Gastrocnemius medialis (tissue), 4 donors: ENCODE data around the gene WNT5A. TPM values are rescaled to one million over a fixed set of nuclear protein-coding genes. Genes with fewer than 3 reads are reported as not detected.

ENCODE experiments used
- ATAC-seq, 2 donors: fragments of 150-250 bp; one replicate each; pipeline ENCODE4 v1.9.1; 2016
- DNase-seq, 2 donors: peaks; one replicate each; pipeline ENCODE4 v3.0.0-alpha.2; 2019
- H3K27ac ChIP-seq, 4 donors: fragments of 200-600 bp; sonication (generic); 1 replicate in 1 of 4; 2 replicates in 3 of 4; pipeline ENCODE4 v1.5.1; 2016 to 2018; ENCODE audit warnings: mild to moderate bottlenecking in 2 of 4, moderate library complexity in 1 of 4
- H3K27me3 ChIP-seq, 3 donors: fragments of 200-600 bp; sonication (generic) in 2 of 3; 1 replicate in 1 of 3; 2 replicates in 2 of 3; pipeline versions ENCODE4 v1.5.1 to v1.6.0; 2016 to 2019; ENCODE audit warnings: mild to moderate bottlenecking in 1 of 3, moderate library complexity in 1 of 3
- H3K36me3 ChIP-seq, 2 donors: fragments of 200-600 bp; sonication (generic) in 1 of 2; one replicate each; pipeline ENCODE4 v1.5.1; 2017 to 2018
- H3K4me1 ChIP-seq, 2 donors: fragments of 200-600 bp; sonication (generic) in 1 of 2; one replicate each; pipeline ENCODE4 v1.5.1; 2016 to 2017; ENCODE audit warnings: mild to moderate bottlenecking in 2 of 2
- H3K4me3 ChIP-seq, 4 donors: fragments of 200-600 bp; sonication (generic) in 3 of 4; 1 replicate in 1 of 4; 2 replicates in 3 of 4; pipeline ENCODE4 v1.5.1; 2016 to 2019; ENCODE audit warnings: mild to moderate bottlenecking in 2 of 4
- H3K9me3 ChIP-seq, 3 donors: fragments of 200-600 bp; sonication (generic) in 2 of 3; 1 replicate in 1 of 3; 2 replicates in 2 of 3; pipeline ENCODE4 v1.5.1; 2016 to 2019
- POLR2A ChIP-seq, 2 donors: fragments of 450-650 bp; IDR thresholded peaks; one replicate each; pipeline ENCODE4 v1.6.1; 2017; ENCODE audit warnings: antibody characterized with exemption in 2 of 2, mild to moderate bottlenecking in 2 of 2, moderate library complexity in 2 of 2
- in situ Hi-C, 4 donors: fragments of 200-750 bp; cut with MboI; loops; one replicate each; pipeline versions ENCODE4 v1.15.0 to v1.8.0; 2017; ENCODE audit warnings: low sequenced_read_pairs in 4 of 4
- intact Hi-C: fragments of 100-400 bp; cut with DNase I; formaldehyde crosslinking; loops from one replicate; pipeline ENCODE4 v1.15.1; 2023; ENCODE audit warnings: low total_unique reads
- total RNA-seq, 4 donors: library from RNA; depleted of rRNA; stranded (reverse); fragments of >200 nt; gene quantifications; one replicate each; pipeline versions ENCODE4 v1.1.0 to v1.2.3, GENCODE V29; 2016
- TF ChIP-seq, protein P1 (sequence below), 5 experiments: fragments of 450-650 bp in 3 of 5; fragments of 200-600 bp in 2 of 5; sonication (generic) in 2 of 5; IDR thresholded peaks in 4 of 5; conservative IDR thresholded peaks in 1 of 5; 1 replicate in 4 of 5; 2 replicates in 1 of 5; pipeline ENCODE4 v1.5.1; 2016 to 2019; ENCODE audit warnings: antibody characterized with exemption in 5 of 5, mild to moderate bottlenecking in 3 of 5, moderate library complexity in 3 of 5

WNT5A gene
- total RNA-seq, 4 donors from 2014 or later: 1.6 to 2.9 (median 1.9) TPM

DNA sequence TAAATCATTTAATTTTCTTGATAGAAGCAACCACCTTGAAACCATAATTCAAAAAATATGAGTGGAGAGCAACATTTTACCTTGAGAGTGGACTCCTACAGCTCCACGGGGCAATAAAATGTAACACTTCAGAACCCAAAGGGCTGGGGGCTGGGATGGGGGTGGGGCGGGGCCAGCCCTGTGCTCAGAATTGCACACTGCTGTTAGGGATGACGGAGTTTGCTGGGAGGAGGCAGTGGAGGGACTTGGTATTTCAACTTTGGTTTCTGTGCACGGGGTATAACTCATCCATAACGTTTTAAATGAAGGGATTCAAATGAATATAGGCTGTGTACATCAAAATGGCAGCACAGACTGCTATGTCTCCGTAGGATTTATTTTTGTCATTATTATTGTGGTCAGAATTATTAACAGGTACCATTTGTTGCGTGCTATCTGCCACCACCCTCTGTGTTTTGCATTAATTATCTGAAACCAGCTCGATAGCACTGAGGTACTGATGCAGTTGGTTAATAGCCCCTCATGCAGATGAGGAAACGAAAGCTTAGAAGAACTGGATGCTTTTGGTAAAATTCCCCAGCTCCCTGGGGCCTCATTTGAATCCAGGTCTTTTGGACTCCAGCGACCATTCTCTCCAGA is 29.4 kb upstream of the WNT5A start:
- H3K27me3 ChIP-seq: peaks cover 0 to 9% (median 0%) of the 10 kb centered on the region in 3 donors
- H3K9me3 ChIP-seq: no peaks in the 10 kb centered on the region
- DNase-seq (no peak), ATAC-seq (no peak)
- H3K4me1 ChIP-seq: no peaks in the 10 kb centered on the region
- intact Hi-C loops (no loop called here), in situ Hi-C loops (no loop called here)
- no peaks in the 10 kb centered on the region for H3K36me3 ChIP-seq
- TF ChIP-seq, protein P1, sequence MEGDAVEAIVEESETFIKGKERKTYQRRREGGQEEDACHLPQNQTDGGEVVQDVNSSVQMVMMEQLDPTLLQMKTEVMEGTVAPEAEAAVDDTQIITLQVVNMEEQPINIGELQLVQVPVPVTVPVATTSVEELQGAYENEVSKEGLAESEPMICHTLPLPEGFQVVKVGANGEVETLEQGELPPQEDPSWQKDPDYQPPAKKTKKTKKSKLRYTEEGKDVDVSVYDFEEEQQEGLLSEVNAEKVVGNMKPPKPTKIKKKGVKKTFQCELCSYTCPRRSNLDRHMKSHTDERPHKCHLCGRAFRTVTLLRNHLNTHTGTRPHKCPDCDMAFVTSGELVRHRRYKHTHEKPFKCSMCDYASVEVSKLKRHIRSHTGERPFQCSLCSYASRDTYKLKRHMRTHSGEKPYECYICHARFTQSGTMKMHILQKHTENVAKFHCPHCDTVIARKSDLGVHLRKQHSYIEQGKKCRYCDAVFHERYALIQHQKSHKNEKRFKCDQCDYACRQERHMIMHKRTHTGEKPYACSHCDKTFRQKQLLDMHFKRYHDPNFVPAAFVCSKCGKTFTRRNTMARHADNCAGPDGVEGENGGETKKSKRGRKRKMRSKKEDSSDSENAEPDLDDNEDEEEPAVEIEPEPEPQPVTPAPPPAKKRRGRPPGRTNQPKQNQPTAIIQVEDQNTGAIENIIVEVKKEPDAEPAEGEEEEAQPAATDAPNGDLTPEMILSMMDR (IDR thresholded peaks at IDR 0.05 in 4 of 5, conservative IDR thresholded peaks at IDR 0.05 in 1 of 5): no peak
- no peak for TF ChIP-seq POLR2A (IDR thresholded peaks at IDR 0.05)
- no peak overlapping the region for H3K27ac ChIP-seq
- H3K4me3 ChIP-seq: no peak overlapping the region

DNA sequence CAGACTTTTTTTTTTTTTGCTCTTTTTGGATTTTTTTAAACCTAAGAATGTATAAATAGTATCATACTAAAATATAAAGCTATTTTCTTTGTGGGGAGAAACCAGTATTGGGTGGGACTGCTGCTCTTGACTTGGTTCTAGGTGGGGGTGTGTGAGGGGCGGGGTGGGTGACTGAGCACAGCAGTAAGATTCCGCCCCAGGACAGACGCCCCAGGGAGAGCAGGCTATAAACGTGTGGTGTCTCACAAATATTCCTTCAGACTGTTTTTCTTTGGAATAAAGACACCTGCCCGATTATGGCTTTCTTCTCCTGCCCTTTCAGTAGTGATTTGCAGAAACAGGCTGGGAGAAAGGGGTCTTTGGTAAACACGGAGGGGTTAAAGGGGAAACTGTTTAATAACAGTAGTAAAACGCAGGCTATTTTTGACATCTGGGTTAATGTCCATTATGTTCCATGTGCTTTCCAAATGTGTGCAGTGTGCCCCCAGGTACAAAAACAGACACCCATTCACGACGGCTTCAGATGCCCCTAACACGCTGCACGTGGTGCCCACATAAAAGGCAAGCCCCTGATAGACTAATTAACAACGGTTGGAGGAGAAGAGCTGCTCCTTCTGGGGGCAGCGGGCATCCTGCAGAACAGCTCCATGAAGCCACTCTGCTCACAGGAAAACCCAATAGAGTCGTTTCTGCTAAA is 28.6 kb upstream of the WNT5A start:
- Histone ChIP-seq H3K36me3 (no peaks in the 10 kb centered on the region), H3K27me3 (peaks cover 0 to 9% (median 0%) of the 10 kb centered on the region in 3 donors), H3K9me3 (no peaks in the 10 kb centered on the region), H3K4me3 (no peak overlapping the region), H3K27ac (no peak overlapping the region), H3K4me1 (no peaks in the 10 kb centered on the region)
- ATAC-seq (no peak), DNase-seq (no peak)
- TF ChIP-seq, protein P1 (IDR thresholded peaks at IDR 0.05 in 4 of 5, conservative IDR thresholded peaks at IDR 0.05 in 1 of 5): no peak
- TF ChIP-seq POLR2A (IDR thresholded peaks at IDR 0.05): no peak
- intact Hi-C loops (no loop called here), in situ Hi-C loops (no loop called here)

DNA sequence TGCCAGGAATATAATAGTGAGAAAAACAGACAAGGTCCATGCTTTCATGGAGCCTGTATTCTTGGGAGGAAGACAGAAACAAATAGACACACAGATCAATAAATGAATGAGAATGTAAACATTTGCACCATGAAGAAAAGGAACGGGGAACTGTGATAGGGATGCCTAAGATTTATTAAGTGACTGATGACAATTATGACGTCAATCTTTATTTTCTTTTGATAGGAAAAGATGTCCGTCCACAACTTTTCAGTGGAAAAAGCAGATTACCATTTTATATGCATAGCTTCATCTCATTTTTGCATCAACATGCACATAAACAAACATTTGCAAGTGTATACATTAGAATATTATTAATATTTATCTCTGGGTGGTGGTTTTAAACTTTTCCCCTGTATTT is 27.9 kb upstream of the WNT5A start:
- in situ Hi-C loops (no loop called here), intact Hi-C loops (no loop called here)
- H3K4me3 ChIP-seq: no peak overlapping the region
- H3K4me1 ChIP-seq: no peaks in the 10 kb centered on the region
- H3K36me3 ChIP-seq: no peaks in the 10 kb centered on the region
- H3K27ac ChIP-seq: no peak overlapping the region
- no peak for TF ChIP-seq POLR2A (IDR thresholded peaks at IDR 0.05)
- no peaks in the 10 kb centered on the region for H3K9me3 ChIP-seq
- DNase-seq: no peak
- ATAC-seq: no peak
- peaks cover 0 to 9% (median 0%) of the 10 kb centered on the region in 3 donors for H3K27me3 ChIP-seq

DNA sequence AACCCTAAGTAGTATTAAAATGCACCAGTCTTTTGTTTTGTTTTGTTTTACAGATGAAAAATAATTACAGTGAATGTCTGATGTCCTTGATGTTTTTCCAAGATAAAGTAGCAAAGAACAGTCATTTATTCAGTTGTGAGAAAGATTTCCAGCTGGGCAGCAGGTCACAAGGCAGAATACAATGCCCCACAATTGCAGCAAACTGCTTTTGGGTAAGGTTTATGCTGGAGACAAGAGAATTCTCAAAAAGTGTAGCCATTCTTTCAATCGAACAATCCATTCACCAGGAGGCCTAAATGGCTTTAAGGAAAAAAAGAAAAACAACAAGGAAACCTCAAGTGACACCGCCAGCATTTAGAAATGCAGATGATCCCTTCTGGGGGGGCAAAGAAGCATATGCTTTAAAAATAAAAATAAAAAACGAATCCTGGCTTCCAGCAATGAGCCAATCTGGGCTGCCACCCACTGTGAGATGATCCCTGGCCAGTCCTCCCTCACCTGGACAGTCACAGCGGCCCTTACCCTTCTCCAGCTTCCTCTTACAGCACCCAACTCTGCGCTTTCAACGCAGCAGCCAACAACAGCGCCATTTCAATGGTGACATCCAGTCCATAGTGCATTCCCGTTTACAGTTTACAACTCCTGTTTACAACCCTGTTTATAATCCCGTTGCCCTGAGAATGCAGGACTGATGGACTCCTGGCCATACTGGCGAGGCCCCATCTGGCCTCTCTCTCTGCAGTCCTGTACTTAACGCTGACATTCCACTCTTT is 25.7 kb upstream of the WNT5A start:
- H3K36me3 ChIP-seq: no peaks in the 10 kb centered on the region
- no peak for DNase-seq
- H3K27ac ChIP-seq: no peak overlapping the region
- in situ Hi-C loops: no loop called here
- no peaks in the 10 kb centered on the region for H3K4me1 ChIP-seq
- H3K27me3 ChIP-seq: peaks cover 0 to 9% (median 0%) of the 10 kb centered on the region in 3 donors
- ATAC-seq: no peak
- H3K4me3 ChIP-seq: no peak overlapping the region
- no peak for TF ChIP-seq POLR2A (IDR thresholded peaks at IDR 0.05)
- TF ChIP-seq, protein P1 (IDR thresholded peaks at IDR 0.05 in 4 of 5, conservative IDR thresholded peaks at IDR 0.05 in 1 of 5): no peak
- H3K9me3 ChIP-seq: no peaks in the 10 kb centered on the region
- intact Hi-C loops: no loop called here
